Measurements from ENCODE around the gene C6.
"Not testable (repeated sequence)": the region's sequence is repeated elsewhere in the genome, so short reads cannot be mapped to it uniquely, and the experiment has no call there.

Gene C6

DNA sequence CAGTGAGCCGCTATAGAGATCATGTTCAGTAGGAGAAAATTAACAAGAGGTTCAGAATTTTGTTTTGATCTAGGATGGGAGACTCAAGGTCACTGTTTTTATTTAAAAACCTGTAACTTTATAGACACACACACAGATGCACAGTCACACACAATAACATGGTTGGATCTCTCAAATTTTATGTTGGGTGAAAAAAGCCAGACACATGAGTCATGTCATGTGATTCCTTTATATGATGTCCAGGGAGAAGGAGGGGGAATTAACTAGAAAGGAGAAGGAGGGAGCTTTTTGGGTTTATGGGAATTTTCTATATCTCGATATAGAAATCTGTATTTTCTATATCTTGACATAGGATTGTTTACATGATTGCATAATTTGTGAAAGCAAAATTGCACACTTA is 17.1 kb downstream of the C6 start:
- no peak for DNase-seq

DNA sequence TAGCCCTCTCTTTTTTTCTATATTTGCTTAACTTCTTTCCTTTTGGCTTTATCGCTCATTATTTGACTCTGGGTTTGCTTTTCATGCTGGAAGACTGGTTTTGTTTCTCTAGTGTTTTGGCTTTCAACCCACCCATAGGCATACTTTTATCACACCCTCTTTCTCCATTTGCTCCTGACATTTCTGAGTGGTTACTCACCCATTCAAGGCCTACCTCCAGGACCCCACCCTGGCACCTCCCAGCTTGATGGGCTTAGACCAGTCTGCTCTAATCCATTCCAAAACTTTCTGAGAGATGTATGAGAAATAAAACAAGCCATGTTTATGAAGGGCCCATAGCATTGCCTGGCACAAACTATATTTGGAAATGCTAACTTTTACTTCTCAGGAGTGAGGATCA is 18.1 kb downstream of the C6 start:
- no peak for DNase-seq

DNA sequence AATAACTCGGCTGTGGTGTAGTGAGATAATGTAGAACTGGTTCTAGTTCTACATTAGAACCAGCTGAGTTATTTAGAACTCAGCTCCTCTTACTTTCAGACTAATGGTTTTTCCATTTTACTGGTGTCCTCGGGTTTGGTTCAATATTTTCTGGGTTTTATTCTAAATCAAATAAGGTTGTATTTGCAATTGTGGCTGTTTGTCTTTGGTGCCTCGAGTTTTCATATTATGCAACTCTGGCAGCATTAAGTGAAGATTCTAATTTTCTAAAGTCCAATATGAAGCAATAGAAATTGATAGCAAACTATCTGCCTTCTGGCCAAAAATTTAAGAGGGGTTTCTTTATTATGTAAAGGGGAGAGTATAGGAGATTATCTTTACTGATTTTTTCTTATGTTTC is 19.0 kb downstream of the C6 start:
- DNase-seq: no peak

GRCh38 chr5:41193456-41194205 is 19.7 kb downstream of the C6 start:
- DNase-seq: peak; percentile 4

GRCh38 chr5:41191249-41191648 is 22.1 kb downstream of the C6 start:
- no peak for DNase-seq

GRCh38 chr5:41186143-41186542 is 27.2 kb downstream of the C6 start:
- no peak for DNase-seq

DNA sequence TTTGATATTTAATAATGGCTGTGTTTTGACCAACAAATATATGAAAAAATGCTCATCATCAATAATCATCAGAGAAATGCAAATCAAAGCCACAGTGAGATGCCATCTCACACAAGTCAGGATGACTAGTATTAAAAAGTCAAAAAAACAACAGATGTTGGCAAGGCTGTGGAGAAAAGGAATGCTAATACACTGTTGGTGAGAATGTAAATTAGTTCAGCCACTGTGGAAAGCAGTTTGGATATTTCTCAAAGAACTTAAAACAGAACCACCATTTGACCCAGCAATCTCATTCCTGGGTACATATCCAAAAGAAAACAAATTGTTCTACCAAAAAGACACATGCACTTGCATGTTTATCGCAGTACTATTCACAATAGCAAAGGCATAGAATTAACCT is 30.0 kb downstream of the C6 start:
- DNase-seq: not testable (repeated sequence)

- no peak for DNase-seq
These were observed 30.7 kb downstream of the C6 start for GRCh38 chr5:41182666-41183065.

DNA sequence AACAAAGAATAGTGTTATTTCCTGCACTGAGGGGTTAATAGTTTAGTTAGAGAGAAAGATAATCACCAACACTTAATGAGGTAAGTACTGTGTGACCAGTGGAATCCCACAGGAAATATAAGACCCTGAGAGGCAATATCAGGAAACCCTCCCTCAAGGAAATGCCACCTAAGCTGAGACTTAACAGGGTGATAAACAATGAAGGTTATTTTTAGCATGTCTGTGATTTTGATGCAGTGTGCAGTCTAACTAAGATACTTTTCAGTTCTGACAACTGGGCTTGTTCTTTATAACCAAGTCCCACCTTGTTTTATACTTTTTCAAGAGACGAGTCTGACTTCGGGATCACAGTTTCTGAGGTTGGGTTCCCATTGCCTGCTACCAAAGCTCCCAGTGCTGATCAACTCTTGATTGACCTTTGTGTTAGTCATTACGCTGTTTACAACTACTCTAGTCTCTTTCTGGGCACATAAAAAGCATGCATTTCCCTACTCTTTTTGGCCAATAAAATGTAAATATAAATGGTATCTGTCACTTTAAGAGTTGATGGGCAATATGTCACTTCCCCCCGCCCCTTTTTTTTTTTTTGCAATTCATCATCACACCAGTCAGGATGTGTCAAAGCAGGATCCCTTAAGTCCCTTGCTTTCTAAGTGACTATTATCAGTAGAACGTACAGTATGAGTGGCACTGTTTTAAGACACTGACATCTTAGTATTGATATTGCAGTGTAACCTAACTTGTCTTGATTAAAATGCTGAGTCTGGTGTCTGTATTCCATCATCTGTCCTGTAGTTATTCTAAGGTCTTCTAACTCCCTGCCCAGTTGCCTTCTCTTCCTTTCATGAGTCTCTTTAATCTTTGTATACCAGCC is 31.4 kb downstream of the C6 start:
- DNase-seq: no peak

DNA sequence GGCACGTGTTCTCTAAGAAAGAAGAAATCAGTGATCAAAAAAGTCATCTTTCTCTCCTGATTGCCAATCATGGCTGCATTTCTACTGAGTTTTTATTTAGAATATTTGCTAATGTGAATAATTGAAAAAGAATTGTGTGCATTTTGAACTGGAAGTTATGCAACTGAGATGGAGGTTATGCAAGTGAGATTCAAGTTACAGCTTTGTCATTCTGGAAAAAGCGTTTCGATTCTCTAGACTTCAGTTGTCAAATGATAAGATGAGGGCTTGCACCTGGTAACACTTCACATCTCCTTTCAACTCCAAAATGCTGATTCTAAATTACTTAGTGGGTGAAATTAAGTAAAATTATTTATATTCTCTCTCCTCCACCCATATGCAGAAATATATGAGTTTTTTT is 36.4 kb downstream of the C6 start:
- DNase-seq: no peak

DNA sequence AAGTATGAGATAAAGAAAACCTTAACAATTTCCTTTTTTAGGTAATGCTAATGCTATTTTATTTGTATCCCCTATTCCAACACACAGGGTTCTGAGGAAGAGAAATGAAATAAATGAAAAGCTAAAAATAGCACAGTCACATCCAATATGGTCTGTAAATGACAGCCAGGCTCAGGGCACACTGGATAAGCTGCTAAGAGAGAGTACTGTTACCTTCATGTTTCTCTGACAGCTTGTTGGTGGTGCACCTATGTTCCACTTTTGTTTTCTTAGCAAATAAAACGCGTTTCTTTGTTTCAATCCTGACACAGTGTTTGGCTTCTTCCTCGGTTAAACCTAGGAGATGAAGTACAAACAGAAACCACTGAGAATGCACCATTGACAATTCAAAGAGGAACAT is 41.3 kb downstream of the C6 start:
- DNase-seq: no peak

GRCh38 chr5:41161271-41161670 is 52.1 kb downstream of the C6 start:
- peak; percentile 3 for DNase-seq

DNA sequence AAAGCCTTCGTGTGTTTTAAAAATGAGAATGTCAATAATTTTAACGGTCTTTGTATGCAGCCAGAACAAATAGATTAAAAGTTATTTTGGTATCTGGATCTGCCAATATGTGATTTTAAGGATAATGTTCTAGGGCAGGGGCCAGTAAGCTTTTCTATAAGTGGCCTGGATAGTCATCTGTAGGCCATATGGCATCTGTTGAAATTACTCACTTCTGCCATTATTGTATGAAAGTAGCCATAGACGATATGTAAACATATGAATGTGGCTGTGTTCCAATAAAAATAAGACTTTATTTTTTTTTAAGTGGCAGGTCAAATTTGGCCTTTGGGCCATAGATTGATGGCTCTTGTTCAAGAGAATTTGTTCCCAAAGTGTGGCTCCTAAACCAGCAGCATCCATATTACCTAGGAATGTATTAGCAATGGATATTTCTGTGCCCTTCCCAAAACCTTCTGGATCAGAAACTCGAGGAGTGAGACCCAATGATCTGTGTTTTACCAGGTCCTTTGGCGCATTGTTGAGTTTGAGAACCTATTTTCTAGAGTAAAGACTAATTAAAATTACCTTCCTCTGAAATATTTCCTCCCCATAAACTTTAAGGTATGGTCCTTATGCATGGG is 55.9 kb downstream of the C6 start:
- DNase-seq: no peak

DNA sequence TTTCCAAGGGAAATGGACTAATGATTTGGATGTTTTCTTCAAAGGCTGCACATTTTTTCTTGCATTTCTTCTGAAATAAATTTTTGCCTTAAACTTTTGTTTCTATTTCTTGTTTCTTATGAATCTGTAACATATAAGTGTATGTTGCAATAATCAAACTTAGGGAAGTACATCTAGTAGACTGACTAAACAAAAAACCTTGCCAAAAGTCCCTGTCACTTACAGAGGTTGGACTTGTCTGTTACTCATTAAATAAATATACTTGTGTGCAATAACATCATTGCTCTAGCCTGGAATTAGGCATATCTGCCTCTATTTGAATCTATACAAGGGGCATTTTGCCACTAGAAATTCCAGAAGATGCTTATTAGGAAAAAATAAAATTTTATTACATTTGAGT is 56.6 kb downstream of the C6 start:
- peak; percentile 3 for DNase-seq

- DNase-seq: no peak
These were observed 58.8 kb downstream of the C6 start for GRCh38 chr5:41154491-41154890.

- no peak for DNase-seq
These were observed 61.8 kb downstream of the C6 start for GRCh38 chr5:41151564-41151963.

- no peak for DNase-seq
These were observed 64.9 kb downstream of the C6 start for GRCh38 chr5:41148448-41148847.

GRCh38 chr5:41145306-41145705 is 68.0 kb downstream of the C6 start:
- no peak for DNase-seq

DNA sequence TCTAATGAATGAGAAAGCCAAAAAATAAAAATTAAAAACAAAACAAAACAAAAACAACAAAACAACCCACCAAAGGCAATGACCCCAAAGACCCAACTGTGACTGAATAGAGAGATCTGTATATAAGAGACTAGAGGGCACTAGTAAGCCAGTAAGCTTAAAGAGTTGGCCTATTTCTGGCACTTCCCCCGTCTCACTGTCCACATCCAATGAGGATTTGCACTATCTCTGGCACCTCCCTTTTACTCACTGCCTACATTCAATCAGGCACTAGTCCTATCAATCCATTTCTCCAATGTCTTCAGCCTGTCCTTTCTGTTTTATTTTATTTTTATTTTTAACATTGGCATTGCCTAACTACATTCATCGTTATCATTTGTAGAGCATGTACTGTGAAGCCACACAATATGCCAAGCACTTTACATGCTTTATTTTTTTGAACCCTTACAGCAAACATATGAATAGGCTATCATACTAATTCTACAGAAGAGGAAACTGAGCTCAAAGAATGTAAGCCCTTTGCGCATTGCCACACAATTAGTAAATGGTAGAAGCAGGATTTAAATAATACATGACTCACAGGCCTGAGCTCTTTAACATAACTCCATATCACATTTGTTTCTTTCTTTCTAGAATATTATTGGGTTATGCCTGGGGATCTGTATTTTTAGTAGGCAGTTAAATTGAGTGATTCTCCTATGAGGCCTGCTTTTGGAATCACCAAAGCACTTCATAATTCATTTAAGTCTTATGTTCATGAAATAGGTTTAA is 70.0 kb downstream of the C6 start:
- DNase-seq: no peak

GRCh38 chr5:41127967-41128690 is 85.2 kb downstream of the C6 start:
- DNase-seq: no peak

DNA sequence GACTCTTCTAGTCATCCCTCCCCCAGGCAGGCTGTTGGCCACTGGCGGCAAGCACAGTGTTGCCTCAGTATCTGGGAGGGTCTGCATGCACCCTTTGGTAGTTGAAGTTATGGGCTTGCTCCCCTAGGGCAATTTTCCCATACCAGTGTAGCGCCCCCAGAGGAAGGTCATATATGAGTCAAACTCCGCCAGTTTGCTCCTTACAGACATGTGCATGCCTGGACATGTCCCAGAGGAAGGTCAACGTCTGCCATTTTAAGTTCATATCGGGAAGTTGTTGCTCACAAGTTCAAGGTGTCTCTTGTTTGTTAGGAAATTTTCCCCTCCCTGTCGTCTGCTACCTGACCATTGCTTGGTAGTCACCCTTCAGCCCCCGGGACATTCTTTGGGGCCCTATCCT is 90.9 kb downstream of the C6 start:
- no peak for DNase-seq

- no peak for DNase-seq
These were observed 92.7 kb downstream of the C6 start for GRCh38 chr5:41120600-41120999.

All from fibroblast of skin of right biceps (primary cell).